GM19463 (cell line): Measurements from ENCODE around the gene DEPP1.

Experiments
- ATAC-seq: cut with Tn5 transposase; IDR thresholded peaks from one replicate; pipeline ENCODE4 v1.9.1; 2021; ENCODE audit warnings: mild to moderate bottlenecking, moderate library complexity; ENCODE audit not compliant: unreplicated experiment

Gene DEPP1

DNA sequence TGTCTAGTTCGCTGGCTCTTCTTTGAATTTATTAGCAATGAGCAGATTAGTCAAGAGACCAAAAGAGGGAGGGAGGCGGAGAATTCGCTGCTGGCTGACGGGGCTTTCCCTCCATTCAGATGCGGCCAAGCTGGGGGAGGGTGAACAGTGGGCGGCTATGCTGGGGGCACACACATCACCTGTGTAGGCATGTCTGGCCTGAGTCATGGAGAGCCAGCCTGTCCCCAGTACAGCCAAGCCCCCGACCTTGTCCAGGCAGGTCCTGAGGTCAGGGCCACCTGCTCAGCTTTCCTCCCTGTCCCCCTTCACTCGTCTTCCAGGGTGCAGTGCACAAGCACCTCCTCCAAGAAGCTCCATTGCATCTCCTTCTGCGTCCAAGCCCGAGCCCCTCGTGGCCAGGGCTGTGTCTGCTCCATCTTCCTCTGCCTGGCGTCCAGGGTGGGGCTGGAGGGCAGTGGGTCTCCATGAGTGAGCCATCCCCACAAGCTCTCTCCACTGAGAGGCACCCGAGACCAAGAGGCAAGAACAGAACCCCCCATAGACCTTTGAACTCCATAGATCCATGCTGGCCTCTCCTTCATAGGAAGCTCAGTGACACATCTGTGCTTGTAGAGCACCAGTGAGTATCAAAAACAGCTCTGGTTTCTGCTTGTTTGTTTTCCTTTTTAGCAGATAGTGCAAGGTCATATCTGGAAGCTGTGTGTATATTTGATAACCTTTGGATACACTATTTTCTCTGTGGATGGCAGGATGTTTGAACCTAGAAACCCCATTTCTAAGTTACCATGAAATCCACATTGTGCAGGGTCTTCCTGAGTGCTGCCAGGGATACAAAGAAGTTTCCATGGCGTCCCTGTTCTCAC lies 1.9 kb upstream of the DEPP1 start:
- ATAC-seq = no peak

DNA sequence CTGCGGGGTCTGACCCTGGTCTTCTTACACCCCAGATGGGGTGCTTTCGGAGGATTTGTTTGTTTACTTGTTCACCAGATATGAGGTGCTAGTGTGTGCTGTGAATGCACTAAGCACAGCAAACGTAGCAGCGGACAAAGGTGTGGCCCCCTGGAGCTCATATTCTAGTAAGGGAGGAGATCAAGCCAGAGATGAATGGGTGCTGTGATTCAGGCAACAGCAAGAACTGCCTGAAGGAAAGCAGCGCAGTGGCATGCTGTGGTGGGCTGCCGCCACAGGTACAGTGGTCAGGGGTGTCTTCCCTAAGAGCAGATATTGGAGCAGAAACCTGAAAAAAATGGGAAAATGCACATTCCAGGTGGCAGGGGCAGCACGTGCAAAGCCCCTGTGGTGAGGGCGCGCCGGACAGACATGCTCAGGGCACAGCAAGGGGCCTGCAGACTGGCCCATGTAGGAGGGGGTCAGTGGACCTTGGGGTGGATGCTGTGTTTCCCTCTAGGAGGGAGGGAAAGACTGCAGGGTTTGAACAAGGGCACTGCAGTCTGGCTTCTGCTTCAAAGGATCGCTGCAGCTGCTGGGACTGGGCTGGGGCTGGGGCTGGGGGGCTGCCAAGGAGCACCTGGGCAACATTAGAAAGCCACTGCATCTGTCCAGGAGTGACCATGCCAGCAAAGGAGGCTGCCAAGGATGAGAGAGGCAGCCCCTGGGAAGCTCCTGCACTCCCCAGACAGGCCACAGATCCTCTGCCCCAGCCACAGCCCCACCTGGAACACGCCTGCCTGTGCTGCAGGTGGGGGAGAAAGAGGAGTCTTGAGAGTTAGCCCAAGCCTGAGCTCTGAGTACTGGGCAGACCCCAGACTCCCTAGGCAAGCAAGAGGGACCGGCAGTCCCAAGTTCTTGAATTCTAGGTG lies 927 bp upstream of the DEPP1 start:
- no peak for ATAC-seq

DNA sequence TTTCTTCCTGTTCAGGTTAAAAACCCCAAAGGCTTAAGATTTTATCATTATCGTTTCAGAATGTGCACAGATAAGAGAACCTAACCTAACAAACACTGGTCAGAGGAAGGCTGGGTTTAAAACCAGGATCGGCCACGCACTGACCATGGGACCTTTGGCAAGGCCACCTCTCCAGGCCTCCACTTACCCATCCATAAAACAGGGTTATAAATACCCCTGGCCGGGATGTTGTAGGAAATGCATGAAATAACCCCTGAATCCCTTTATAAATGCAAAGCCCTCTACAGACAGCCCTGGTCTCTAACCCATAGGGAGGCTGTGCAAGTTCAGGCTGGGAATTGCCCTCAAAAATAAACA lies 418 bp downstream of the DEPP1 start:
- no peak for ATAC-seq

DNA sequence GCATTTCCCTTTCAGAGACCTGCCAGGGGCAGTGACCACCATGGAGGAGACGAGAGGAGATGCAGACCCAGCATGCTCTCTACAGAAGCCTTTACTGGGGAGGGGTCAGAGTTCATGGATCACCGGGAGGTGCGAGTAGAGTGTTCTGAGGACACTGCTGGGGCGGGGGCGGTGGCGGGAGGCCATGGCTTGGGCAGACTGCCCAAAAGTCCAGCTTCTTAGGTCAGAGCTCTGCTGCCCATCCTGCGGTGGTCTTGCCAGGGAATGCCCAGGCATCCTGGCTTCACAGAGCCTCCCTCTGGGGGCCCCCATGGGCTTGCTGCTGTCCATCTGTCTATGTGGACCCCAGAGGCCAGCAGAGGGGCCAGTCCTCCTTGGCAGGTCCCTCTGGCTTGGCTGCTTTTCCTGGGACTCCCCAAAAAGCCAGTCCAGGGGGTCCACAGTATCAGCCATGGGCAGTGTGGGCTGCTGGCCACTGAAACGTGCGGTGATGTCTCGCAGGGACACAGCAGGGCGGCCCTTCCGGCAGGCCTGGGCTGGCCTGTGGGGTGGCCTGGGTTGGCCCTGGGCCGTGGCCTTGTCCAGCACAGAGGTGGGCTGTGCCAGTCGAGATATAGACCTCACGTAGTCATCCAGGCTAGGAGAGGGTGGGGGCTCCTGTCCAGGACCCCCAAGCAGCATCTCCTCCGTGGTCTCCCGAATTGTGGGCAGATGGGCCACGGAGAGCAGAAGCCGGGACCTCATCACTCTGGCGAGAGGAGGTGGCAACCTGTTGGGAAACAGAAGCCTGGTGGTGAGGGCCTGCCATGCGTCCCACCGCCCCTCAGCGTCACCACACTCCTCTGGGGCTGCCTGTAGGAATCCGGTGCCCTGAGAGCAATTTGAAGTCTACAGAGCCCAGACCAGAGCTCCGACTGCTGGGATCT lies 1.1 kb downstream of the DEPP1 start:
- no peak for ATAC-seq

DNA sequence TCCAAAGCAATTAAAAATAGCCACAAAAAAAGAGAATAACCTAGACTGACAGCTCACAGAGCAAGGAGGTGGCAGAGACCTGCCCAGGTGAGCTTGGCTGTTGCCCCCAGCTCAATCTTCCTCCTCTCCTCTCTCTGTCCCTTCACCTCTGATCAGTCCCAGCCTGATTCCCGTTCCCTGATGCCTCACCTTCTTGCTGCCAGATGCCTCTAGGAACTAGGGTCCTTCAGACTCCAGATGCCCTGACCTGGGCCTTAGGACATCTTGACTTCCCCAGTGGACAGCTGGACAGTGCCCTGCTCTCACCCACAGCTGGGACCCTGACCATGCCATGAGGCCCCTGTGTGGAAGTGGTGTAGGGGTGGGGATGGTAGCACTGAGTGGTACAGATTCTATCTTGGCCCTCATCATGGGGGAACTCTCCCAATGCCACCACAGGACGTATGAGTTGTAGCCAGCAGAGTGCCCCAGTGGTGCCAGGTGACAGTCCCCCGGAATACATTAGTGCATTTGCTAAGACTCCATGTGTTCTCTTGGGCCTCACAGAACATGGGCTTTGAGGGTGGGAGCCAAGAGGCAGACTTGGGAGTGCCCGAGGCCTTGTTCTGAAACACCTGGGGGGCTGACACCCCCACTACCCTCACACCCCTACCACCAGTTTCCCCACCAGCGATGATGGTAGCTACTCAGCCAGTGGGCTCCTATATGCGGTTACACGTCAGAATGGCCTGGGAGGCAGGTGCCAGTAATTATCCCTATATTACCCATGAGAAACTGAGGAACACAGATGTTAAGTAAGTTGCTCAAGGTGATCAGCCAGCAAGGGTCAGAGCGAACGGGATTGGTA lies 2.0 kb downstream of the DEPP1 start:
- ATAC-seq = no peak

DNA sequence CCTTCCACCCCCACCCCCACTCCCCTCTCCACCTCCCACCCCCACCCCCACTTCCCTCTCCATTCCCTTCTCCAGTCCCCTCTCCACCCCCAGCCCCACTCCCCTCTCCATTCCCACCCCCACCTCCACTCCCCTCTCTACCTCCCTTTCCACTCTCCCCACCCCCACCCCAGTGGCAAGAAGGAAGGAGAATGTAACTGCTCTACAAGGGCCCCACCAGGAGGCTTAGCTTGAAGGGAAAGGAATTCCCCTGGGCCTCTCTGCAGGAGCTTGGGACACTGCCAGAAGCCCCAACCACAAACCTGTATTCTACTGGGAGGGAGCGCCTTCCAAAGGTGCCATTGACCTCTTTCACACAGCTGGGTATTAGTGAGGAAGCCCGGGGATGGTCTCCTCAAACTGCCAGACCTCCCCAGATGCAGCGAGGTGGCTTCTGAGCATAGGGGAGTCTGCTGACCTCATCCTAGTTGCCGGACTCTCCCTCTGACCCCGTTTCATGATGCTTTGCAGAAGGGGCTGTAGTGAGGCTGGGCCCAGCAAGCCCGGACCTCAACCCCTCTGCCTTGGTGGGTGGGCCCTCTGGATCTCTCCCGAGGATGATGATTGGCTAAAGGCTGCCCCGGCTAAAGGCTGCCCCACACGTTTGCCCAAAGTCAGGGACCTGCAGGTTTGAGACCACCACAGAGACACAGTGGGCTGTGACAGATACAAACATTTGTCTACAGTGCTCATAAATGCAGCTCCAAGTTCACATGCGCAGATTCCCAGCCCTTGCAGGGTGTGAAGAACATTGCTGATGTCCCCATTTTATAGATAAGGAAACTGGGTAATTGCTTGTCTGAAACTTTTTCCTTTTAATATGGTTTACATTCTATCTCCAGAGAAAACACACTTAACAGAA lies 2.9 kb downstream of the DEPP1 start:
- no peak for ATAC-seq

DNA sequence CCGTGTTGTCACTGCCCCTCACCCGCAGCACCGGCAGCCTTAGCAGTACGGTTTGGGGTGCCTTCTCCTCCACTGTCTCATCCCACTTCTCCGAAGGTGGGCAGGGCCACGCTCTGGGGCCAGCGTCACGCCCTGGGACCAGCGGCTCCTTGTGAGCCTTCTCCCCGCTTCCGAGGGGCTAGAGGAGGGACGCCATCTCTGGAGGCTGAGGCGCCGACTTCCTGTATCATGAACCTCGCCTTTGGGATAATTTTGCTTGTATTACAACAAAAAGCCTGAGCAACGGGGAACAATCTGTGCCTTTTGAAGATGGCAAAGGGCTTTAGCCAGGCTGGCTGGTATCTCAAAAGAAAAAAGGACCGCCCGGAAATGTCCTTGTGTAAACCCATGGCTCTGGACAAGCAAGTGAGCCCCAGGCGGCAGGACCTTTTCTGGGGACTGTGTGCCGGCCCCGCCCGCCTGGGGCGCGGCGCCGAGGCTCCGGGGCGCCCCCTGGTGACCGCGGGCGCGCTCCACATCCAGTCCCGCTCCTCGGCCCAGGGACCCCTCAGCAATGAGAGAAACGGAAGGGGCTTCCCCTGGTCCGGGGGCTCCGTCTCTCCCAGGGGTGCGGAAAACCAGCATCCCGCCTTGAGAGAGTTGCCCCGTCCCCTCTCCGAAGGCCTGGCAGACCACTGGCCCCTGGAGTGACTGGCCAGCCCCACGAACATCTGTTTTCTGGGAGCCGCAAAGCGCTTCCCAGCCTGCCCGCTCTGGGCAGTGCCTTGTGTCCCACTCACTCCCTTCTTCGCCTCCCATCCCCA lies 3.8 kb downstream of the DEPP1 start:
- peak; percentile 58 for ATAC-seq

DNA sequence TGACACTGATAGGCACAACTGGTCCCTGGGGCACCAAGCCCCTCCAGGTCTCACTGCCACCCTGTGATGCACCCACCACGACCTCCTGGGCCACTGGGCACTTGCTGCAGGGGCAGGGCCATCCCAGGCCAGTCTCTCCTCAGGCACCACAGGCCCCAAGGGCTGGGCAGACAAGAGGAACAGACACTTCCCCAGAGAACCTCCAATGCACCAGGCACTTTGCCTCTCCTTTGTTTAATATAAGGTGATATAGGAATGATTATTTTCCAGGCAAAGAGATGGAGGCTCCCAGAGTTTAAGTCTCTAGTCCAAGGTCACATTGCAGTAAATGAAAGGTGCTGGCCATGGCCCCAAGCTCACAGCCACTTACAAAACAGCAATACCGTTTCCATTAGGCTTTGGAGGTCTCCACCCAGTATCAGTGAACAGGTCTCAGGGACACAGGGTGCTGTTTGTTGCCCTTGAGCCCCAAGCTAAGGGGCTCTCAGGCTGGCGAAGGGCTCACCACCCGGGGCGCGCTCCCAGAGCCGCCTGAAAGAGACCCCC lies 4.5 kb downstream of the DEPP1 start:
- ATAC-seq = no peak

DNA sequence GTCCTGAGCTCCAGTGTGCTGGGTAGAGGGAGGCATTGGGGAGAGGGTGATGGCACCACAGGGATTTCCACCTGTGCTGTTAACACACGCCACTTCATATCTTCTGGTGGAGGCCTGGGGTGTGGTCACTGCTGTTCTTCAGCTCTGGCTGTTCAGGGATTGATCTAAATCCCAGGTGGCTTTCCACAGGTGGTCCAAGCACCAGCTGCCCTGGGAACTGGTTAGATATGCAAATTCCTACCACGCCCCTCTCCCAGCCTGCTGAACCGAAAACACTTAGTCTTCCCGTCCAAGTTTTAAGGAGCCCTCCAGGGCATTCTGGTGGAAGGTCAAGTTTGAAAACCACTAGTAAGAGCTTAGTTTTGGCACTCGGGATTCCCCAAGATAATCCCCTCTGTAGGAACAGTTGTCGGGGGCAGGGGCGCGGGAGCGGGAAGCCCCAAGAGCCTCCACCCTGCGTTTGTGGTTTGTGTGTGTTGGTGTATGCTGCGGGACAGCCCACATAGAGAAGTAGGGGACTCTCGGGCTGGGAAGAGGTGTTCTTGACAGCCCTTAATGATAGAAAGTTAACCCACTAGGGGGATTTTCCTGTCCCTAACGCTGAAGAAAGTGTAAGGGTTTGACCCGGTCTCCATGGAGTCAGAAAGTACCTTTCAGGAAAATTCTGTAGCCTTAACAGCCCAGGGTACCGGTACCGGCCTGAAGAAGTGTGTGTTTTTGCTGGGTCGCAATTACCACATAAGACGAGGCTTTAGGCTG lies 5.1 kb downstream of the DEPP1 start:
- peak; percentile 31 for ATAC-seq

DNA sequence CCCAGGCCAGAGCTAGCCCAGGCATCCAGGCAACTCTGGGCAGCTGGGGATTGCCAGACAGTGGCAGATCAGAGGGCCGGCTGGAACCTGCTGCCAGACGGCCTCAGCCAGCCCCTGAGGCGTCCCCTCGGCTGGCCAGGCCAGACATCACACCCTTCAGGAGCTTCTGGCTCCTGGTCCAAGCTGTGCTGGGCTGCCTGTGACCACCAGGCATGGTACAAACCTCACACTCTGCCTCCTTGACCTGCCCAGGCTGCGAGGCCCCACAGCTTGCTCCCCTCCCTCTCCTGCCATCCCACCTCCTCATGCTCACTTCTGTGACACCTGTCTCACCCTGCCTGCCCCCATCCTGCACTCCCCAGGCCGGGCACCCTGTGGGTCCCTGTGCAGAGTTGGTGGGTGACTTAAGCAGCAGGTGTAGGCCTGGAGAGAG lies 5.7 kb downstream of the DEPP1 start:
- ATAC-seq = no peak

DNA sequence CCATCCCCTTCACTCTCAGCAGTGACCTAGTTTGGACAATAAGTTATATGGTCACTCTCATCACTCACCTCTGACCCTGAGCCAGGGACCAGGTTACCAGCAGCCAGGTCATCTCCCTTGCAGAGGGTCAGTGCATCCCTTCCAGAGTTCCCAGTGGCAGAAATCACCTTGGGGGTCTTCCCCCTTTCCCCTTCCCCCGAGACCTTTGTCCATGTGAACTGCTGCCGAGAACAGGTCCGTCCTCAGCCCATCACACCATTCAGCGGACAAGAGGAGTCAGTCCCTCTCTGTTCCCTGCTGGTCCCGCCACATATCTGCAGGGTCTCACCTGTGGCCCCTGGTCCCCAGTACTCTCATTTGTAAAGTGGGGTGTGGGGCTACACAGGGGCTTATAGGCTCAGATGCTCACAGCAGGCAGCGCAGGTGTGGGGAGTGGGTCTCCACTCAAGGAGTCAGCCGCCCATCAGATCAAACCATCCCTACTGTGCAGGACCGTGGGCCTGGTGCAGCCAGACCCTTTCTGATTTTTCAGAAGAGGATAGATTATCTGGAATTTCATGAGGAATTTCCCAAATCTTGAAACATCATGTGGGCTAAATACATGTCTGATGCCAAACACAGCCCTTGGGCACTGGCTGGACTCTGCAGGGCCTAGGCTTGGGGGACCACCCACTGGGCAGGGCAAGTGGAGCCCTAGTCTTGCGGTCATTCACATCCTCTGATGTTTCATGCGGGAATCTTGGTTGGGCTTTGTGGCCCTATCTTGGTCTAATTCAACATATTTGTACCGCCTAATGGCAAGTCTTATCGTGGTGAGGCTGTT lies 6.5 kb downstream of the DEPP1 start:
- no peak for ATAC-seq

DNA sequence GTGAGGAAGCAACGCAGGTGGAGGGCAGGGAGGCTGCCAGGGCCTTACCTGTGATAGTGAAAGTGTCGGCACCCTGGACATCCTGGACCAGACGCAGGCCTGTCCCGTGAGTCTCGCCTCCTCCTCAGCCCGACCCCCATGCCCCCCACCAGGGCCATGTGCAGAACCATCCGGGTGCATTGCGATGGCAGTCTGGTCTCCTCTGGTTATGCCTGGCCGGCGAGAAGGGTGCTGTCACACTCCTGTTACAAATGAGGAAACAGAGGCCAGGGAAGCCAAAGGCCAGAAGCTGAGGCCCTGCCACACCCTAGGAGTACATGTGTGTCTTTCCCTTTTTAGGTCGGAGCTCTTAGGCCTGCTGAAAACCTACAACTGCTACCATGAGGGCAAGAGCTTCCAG lies 7.2 kb downstream of the DEPP1 start:
- no peak for ATAC-seq

DNA sequence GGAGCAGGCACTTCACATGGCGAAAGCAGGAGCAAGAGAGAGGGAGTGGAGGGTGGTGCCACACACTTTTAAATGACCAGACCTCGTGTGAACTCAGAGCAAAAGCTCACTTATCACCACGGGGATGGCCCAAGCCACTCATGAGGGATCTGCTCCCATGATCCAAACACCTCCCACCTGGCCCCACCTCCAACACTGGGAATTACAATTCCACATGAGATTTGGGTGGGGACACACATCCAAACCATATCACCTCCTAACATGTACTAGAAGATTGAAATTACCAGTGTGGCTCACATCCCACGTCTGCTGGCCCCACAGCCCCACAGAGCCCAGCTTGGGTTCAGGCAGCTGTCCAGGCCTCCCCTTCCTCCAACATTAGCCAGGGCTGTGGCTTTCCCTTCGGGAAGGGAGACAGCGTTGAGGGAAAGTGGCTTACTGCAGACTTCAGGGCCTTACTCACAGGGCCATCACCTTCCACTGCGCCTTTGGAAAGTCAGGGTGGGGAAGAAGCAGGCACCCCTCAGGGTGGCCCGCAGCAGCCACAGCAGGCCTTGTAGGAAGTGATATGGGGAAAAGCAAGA lies 7.7 kb downstream of the DEPP1 start:
- ATAC-seq = no peak

DNA sequence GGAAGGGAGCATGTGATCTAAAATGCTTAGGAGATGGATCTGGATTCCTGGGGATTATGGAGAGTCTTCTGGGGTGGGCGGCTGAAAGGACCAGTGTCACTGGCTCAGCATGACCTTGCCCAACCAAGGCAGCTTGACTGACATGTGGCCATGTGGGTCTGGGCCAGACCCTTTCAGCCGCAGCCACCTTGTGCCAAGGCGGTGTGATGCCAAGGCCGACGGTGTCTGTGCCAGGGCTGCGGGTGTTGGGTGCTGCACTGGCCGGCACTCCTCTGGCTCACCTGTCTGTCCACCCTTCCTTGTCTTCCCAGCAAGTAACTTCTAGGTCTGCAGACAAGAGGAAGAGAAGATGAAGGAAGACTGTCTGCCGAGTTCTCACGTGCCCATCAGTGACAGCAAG lies 8.8 kb downstream of the DEPP1 start:
- ATAC-seq = no peak

DNA sequence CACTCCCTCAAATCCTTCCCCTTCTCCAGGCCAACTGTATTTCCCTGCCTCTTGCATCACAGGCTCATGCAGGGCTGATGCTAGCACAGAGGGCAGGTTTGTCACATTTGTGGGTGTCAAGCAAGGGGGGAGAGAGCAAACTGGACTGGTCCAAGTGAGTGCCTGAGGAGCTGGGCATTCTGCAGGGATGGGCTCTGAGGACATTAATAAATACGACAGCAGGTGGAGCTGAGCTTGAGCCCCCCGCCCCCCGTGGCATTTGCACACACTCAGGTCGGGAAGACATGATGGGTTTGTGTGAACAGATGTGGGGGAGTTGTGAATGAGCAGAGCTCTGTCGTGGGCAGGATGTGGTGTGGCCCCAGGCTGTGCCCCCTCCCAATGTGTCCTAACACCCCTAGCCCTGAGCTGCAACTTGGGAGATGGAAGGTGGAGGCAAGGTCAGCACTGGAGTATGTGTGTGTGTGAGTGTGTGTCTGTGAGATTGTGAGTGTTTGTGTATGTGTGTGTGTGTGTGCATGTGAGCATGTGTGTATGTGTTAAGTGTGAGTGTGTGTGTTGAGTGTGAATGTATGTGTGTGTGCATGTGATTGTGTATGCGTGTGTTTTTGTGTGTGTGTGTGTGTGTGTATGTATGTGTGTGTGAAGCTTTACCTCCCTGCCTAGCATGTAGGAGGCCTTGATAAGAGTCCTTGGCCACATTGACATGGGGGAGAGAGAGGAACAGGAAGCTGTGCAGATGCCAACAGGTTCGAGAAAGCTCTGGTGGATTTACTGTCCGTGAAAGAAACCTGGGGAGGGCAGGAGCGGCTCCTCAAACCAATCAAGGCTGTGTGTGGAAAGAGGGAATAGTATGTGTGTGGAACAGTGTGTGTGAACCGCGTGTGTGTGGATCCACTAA lies 9.9 kb downstream of the DEPP1 start:
- ATAC-seq = no peak
